G401.6 (cell line): Measurements from ENCODE around the gene GDPD5.

Source experiments
- FAIRE-seq: peaks from 2 replicates; lab custom pipeline; 2012; peaks lifted over from hg19 to GRCh38; lab: Jason Lieb, UNC

The GDPD5 gene

DNA sequence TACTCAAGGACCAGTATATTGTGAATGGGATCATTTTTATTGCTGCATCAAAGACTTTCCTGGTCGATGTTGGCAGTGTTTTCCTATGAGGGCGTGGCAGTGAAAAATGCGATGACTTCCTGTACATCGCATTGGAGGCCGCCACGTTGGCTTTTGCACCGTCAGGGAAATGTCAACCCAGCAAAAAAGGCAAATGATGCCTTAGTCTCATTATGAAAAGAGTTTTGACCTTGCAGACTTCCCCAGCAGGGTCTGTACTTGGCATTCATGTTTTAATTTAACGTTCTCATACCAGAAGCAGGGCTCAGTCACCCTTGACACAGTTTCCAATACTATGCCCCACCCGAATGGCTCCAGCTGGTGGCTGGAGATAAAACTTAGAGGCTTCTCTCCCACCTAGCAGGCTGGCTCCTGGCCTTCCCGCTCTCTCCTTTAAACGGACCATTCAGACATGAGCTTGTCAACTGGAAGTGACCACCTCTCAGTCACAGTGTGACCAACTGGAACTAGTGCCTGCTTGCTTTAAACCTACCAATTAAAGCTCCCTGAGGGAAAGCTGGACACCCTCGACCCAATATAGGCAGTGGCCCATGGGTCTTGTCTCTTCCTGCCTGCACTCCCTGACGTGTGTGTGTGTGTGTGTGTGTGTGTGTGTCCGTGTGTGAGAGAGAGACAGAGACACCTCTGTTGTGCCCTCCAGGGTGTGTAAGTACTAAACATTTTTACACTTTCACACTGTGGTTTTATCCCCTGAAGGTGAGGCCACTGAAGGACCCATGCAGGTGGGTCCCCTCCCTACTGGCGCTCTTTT lies 8.7 kb upstream of the GDPD5 start:
- FAIRE-seq, result no peak

DNA sequence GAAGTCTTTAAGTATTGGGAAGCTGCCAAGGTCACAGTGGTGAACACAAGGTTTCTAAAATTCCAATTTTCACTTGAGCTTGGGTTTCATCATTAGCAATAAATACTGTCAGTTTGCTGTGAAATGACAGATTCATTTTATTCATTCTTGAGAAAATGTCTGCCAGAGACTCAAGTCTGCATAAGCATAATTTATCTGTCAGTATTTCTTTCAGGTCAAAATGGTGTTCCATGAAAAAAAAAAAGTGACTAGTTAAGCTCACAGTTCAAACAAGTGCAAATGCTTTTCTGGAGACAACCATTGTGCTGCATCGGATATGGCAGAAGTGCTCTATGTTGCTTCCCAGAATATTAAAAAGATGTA lies 8.1 kb upstream of the GDPD5 start:
- no peak for FAIRE-seq

DNA sequence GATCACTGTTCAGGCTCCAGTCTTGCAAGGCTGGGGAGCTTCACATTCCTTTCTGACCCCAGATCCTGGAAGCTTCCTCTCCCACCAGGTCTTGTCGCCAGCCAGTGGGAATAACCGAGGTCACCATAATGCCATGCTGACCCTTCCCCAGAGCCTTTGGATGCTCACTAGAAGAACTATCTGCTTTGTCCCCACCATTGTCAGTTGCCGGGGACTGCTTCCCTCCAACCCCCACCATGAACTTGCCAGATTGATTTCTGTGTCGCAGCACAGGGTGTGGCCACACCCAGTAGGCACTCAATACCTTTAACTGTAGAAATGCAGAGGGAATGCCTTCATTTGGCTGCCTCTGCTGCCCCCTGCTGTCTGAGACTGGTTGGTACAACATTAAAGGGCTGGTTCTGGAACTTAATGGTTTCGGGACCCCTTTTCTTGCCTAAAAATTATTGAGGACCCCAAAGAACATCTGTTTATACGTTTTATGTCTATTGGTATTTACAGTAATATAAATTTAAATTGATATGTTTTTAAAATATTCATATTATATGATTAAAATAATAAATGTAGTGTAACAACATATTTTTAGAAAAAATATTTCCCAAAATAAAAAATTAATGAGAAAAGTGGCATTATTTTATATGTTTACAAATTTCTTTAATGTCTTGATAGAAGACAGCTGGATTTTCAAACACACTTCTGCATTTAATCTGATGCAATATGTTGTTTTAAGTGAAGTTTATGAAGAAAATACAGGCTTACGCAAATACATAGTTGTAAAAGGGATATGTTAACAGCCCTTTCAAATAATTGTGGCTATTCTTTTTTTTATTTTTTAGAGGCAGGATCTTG lies 6.7 kb upstream of the GDPD5 start:
- peak; percentile 85 for FAIRE-seq

DNA sequence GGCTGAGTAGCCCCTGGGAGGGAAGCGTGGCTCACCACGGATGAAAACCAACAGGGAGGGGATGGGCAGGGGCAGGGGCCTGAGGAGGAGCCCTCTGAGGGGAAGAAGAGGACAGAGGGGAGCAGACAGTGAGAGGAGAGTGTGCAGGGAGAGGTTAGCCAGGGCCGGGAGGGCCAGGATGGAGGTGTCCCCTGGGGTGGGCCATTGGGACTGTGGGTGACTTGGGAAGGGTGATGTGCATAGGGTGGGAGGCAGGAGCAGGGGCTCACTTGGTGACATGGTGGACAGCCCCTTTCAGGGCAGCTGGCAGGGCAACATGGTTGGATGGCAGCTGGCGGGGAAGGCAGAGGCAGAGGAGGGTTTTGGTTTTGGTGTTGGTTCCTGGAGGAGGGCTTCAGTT lies 5.6 kb upstream of the GDPD5 start:
- FAIRE-seq, result no peak

DNA sequence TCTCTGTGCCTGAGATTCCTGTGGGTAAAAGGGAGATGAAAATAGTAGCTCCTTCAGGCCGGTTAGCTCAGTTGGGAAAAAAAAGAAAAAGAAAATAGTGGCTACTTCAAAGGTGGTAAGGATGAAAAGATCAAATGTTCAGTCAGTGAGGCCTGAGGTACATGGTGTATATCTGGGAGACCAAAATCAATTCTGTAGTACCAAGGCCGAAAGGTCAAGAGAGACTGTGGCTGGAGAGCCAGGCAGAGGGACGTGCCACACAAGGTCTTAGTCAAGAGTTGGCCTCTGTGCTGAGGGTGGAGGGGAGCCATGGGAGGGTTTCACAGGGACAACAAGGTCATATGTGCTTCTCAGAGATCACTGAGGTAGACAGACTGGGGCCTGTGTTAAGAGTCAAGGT lies 4.8 kb upstream of the GDPD5 start:
- FAIRE-seq, result no peak

DNA sequence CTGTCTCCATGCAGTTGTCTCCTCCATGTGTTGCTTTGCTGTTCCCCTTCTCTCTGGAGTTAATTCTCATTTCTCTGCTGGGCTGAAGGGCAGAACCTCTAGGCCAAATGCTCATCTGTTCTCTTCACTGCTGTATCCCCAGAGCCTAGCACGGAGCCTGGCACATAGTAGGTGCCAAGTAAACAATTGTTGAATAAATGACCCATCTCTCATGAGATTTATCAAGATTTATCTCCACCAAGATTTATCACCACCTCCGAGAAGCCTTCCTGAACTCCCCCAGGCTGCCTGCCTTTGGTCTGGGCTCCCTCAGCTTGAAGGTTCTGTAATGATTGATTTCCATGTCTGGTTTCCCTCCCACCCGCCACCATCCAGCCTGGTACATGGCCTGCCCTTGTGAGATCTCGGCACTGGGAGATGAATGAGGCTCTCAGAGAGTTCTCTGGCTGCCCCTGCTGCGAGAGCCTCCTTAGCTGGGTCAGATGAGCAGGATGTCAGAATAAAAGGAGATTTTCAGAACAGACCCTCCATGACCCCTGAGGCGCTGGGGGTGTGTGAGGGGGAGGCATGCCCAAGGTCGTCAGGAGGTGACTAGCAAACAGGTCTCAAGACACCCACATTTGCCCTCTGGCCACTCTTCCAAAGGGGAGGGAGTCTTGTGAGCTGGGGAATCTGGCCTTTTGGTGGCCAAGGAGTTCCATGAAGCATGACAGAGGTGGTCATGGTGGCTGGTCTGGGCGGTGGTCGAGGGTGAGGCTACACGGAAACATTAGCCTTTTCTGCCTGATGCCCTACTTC lies 2.4 kb upstream of the GDPD5 start:
- no peak for FAIRE-seq

DNA sequence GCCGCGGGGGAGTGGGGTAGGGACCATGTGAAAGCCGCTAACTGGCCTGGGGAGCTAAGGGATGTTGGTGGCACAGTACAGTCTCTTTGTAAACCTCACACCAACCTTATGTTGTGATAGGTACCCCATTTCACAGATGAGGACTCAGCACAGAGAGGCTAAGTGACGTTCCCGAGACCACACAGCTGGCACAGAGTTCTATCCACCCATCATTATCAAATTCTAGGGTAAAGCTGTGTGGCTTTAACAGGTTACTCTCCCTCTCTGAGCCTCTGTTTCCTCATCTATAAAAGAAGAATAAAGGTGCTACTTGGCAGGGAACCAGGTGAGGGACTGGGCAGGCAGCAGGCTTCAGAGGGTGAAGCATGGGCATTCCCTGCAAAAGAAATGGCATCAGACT lies 1.4 kb upstream of the GDPD5 start:
- FAIRE-seq, result no peak

DNA sequence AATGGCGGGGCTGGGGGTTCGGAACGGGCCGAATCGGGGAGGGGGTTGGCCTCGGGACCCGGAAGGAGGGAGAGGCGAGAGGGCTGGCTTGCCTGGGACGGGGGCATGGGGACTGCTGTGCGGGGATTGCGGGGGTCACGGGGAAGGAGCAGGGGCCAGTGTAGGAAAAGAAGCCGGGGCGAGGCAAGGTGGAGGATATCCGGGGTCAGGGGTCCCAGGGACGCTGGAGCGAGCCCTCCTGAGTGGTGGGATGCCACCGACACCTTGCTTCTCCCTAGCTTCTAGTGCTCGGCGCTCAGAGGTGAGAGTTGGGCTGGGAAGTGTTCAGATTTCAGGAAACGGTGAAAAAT lies 426 bp upstream of the GDPD5 start:
- FAIRE-seq, result no peak

DNA sequence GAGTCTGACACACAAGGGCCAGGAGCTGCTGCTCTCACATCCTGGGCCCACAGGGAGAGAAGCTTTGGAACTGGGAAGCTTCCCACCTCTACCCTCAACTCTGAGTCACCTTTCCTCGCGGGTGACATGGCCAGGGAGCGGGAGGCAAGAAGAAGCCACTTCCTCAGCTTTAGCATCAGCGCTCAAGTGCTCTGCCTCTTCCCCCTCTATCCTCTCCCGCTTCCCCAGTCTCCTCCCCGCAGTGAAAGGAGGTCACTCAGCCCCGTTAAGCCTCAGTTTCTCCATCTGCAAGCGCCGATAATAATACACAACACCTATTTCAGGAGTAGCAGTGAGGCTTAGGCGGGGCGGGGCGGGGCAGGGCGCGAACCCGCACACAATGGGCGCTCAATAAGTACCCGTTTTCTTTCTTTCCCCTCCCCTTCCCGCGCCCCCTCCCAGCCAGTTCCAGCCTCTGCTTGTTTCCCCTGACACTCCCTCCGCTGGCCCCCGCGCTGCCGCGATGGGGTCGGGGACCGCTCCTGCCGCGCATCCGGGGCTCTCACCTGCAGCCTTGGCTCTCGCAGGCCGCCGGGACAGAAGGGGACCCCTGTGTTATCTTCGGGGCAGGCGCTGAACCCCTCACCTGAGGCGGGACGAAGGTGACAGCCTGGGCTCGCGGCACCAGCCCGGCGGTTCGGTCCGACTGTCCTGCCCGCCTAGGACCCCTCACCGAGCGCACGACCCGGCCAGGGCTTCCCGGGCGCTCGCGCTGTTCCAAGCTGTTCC lies 892 bp downstream of the GDPD5 start:
- FAIRE-seq, result no peak

DNA sequence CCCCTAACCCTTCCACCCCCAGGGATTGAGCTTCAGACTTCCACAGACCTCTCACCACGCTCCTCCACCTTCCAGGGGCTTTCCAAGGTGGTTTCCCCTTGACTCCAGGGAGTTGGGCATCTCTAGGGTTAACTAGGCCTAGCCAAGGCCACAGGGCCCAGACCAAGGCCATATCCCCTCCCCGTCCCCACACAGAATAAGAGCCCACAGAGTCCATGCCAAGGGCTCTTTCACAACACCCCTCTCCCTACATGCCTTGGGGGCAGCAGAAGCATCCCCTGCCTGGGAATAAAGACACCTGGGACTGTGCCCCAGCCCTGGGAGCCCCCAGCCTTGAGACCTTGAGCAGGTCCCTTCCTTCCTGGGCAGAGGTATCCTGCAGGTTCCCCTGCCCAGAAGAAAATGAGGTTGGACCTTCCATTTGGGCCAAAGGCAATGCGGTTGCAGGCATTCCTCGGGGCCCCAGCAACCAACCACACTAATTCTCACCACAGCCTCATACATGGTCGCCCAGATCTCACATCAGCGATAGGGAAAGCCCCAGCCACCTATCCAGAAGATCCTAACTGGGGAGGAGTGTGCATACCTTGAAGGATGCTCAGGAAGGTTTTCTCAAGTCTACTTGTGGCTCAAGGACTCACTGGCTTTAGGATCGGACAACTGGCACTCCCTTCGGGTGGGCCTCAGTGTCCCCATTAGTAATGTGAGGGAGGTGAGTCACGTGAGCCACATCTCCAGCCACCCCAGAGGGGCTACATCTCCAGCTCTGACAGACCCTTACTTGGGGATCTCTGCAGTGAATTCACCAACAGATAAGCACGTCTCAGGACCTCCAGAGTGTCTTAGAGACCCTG lies 1.7 kb downstream of the GDPD5 start:
- FAIRE-seq, result no peak

DNA sequence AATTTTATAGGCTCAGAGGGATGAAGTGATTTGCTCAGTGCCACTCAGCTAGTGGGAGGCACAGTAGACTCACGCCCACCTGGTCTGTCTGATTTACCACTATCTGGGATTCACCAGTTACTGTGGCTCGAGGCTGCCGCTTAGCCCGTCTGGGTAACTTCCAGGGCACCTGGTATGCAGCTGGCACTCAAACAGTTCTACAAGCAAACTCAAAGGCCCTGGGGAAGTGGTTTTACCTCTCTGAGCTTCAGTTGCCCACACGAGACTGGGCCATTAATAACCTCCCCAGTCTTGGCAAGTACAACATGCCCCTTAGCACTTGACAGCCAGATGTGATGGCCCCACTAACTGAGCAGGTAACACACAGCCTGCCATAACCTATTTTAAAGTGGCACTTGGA lies 2.6 kb downstream of the GDPD5 start:
- FAIRE-seq, result no peak

DNA sequence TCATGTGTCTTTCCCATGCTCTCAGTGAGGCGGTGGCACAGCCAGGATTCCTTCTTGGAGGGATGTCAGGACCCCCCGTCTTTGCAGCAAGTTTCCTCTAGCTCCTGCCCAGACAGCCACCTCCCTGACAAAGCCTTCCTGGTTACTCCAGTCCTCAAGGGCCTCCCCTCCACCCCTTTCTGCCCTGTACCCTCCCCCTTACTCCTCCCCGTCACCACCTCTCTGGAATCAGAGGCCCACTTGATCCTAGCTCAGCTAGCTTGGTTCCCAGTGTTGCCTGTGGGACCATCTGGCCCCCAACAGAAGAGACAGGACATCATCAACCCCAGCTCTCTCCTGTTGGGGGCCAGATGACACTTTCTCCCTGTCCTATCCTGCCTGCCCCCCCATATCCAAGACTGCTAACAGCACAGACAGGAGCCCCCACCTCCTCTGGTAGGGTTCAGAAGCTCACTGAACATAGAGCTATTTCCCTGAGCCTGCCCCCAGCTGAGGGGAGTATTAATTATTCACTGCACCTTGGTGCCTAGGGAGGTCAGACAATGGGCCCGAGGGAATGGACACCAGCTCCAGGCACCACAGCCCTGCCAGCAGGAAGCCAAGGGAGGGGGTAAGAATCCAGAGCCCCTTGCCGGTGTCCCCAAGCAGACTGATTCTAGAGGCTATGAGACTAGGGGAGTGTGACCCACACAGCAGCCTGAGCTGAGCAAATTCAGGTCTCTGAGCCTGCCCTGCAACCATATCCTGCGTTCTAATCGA lies 3.3 kb downstream of the GDPD5 start:
- FAIRE-seq, result no peak

DNA sequence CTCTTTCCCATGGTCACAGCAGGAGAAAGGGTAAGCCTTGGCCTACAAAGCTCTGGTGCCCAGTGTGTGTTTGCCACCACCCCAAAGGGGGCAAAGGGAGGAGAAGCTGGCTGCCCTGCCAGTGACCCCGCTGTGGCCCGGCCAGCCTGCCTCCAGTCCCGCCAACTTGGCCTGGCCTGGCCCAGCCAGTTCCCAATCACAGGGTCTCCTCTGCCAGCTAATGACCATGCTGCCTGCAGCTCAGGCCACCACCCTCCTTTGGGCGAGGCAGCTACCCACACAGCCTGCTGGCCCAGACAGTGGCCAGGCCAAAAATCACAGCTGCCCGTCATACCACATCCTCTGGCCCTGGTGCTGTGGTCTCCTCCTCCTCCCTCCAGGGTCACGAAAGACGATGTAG lies 5.1 kb downstream of the GDPD5 start:
- FAIRE-seq, result no peak

DNA sequence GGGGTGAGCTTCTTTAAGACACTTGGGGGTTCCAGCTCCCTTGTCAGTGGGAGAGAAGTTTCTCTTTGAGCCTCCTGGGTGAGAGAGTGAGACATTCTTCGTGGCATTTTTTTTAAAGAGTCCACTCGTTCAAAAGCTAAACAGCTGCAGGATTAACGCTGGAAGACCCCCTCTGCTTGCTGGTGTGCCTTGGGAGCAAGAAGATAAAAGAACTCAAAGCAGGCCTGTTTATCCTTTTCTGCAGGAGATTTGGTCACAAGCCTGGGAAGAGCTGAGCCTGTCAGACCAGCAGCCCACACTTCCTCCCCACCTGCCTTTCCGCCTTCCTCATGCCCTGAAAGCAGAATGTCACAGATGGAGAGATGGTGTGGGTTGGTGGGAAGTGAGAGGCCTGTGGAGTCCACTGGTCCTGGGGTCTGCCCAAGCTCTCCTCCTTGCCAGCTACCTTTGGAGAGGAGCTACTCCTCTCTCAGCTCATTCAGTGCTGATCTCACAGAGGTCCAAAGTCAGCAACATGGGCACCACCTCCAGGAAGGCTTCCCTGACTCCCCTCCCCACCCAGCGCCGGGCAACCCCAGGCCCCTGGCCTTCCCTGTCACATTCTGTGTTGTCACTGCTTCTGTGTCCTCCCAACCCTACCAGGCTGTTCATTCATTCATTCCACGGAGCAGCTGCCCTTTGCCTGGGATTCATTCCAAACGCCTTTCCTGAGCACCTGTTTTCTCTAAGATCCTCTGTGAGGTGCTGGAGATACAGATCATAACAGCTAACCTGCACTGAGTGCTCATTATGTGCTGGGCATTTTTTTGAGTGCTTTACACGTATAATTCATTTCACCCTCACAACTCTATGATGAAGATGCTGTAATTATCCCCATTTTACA lies 6.7 kb downstream of the GDPD5 start:
- no peak for FAIRE-seq

DNA sequence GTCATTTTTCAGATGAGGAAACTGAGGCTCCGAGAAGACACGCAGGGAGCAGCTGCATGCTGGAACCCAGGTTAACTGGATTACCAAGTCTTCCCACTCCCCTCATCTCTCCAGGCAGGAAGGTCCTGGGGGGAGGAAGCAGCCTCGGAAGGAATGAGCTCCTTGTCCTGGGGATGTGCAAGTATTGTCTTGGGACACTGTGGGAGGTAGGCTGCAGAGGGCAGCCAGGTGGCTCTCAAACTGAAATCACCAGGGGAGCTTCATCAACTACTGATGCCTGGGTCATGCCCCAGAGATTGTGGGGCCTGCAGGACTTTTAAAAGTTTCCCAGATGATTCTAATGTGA lies 7.6 kb downstream of the GDPD5 start:
- FAIRE-seq, result no peak

DNA sequence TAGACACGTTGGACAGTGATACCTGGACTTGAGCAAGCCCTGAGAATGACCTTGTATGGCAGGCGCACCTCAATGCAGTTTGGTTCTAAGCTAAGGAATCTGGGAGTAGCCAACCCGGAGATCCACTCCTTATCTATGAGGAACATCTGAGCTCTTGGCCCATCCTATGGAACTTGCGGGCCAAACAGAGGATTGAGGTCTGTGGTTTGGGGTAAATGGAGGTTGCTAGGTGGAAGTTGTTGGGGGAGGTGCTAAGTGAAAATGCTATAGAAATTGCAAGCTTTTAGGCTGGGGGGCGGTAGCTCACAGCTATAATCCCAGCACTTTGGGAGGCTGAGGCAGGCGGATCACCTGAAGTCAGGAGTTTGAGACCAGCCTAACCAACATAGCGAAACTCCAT lies 8.9 kb downstream of the GDPD5 start:
- FAIRE-seq, result no peak

DNA sequence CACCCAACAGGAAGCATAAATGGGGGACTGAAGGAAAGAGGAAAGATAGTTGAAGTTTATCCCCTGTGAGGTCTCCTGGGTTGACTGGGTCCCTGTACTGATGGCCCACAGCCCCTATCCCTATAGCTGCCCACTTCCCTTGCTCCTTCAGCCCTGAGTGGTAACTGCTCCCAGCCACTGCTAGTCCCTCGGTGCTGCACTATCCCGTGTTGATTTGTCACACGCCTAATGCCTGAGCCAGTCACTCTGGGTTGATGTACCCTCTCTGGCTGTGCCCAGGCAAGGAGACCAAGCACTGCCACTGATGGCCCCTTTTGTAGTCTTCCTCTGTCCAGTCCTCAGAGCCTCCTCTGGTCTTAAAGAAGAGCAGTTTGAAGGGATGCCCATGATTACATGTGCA lies 9.6 kb downstream of the GDPD5 start:
- FAIRE-seq, result no peak

DNA sequence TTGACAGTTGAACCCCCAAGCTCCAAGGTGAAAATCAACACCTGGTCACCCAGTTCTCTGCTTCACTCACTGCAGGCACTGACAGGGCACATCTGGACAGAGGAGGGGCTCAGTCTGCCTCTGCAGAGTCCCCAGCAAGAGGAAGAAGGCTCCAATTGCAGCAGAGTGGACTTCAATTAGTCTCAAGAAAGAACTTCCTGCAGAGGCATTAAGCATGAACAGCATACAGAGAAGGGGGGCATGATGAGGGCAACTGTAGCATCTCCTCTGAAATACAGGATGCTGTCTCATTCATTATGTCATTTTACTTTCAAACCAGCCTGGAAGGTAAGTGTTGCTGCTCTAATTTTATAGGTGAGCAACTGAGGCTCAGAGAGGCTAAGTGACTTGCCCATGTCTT lies 11.1 kb downstream of the GDPD5 start:
- FAIRE-seq, result no peak

DNA sequence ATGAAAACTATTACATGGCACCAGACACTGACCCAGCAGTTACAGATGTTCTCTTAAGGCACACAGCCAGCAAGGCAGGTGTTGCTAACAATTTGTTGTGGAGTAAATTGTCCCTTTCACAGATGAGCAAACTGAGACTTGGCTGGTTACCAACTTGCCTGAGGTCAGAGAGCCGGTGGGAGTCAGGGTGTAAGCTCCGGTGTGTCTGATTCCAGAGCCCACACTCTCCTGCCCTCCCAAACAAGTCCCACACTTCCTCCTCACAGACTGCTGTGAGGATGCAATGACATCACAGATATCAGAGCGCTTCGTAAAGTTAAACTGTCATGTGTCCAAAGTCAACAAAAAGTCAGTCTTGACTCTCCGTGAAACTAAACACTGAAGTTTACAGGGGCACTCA lies 12.5 kb downstream of the GDPD5 start:
- FAIRE-seq, result no peak

DNA sequence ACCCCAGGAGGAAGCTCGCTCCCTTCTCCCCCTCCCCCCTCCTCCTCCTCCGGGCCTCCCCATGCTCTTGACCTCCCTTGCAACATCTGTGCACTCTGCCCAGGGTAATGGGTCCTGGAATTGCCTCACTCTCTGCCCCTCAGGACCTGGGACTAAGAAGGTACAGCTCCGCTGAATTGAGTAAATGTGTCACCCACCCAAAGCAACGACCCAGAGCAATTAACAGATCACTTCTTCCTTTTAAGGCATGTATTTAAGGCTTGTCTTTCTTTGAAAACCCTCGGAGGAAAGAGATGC lies 15.1 kb downstream of the GDPD5 start:
- FAIRE-seq, result no peak
